Activated T-helper 17 cell treated with anti-CD3 and anti-CD28 coated beads, Interleukin-2, amount 50 U/mL, for 72 hours (primary cell): ENCODE results near the gene BICD2. TPM values are rescaled to one million over a fixed set of nuclear protein-coding genes. Genes with fewer than 3 reads are reported as not detected.

Source experiments
- ATAC-seq: fragments of 150-1000 bp; cut with Tn5 transposase; replicated peaks from 2 replicates; pipeline ENCODE4 v1.10.0; 2021; ENCODE audit warnings: mild to moderate bottlenecking, moderate library complexity
- H3K27ac Mint-ChIP-seq: one replicate; pipeline ENCODE4 v1.8.0; 2022; ENCODE audit warnings: mixed read lengths
- H3K27me3 Mint-ChIP-seq: one replicate; pipeline ENCODE4 v1.8.0; 2022; ENCODE audit warnings: mixed read lengths
- H3K36me3 Mint-ChIP-seq: one replicate; pipeline ENCODE4 v1.8.0; 2022; ENCODE audit warnings: low read depth, mild to moderate bottlenecking, mixed read lengths
- H3K4me1 Mint-ChIP-seq: one replicate; pipeline ENCODE4 v1.8.0; 2022; ENCODE audit warnings: mixed read lengths
- H3K4me3 Mint-ChIP-seq: one replicate; pipeline ENCODE4 v1.8.0; 2022; ENCODE audit warnings: mild to moderate bottlenecking, mixed read lengths
- H3K9me3 Mint-ChIP-seq: one replicate; pipeline ENCODE4 v1.8.0; 2022; ENCODE audit warnings: mixed read lengths
- total RNA-seq, 2 donors: library from RNA; stranded (reverse); gene quantifications; one replicate each; pipeline ENCODE4 v1.2.3, GENCODE V29; 2022

The BICD2 gene
- total RNA-seq, 2 donors from 2014 or later = 14.2 to 24.9 TPM

GRCh38 chr9:92720807-92721535, 43.7 kb downstream of the BICD2 start:
- Mint-ChIP-seq H3K4me1 (peaks cover 5% of the 10 kb centered on the region), H3K36me3 (peaks cover 57% of the 10 kb centered on the region), H3K9me3 (no peaks in the 10 kb centered on the region), H3K27me3 (no peaks in the 10 kb centered on the region), H3K4me3 (no peak overlapping the region), H3K27ac (no peak overlapping the region)
- no peak for ATAC-seq

- H3K27me3 Mint-ChIP-seq = no peaks in the 10 kb centered on the region
- H3K36me3 Mint-ChIP-seq = peaks cover 62% of the 10 kb centered on the region
- H3K27ac Mint-ChIP-seq = no peak overlapping the region
- ATAC-seq = no peak
- peaks cover 5% of the 10 kb centered on the region for H3K4me1 Mint-ChIP-seq
- H3K9me3 Mint-ChIP-seq = no peaks in the 10 kb centered on the region
- no peak overlapping the region for H3K4me3 Mint-ChIP-seq
These were observed 44.3 kb downstream of the BICD2 start for GRCh38 chr9:92720209-92720765.

- peaks cover 5% of the 10 kb centered on the region for H3K4me1 Mint-ChIP-seq
- no peaks in the 10 kb centered on the region for H3K27me3 Mint-ChIP-seq
- no peak overlapping the region for H3K4me3 Mint-ChIP-seq
- ATAC-seq = no peak
- H3K36me3 Mint-ChIP-seq = peaks cover 73% of the 10 kb centered on the region
- no peaks in the 10 kb centered on the region for H3K9me3 Mint-ChIP-seq
- no peak overlapping the region for H3K27ac Mint-ChIP-seq
These were observed 45.5 kb downstream of the BICD2 start for GRCh38 chr9:92719028-92719647.

- H3K27me3 Mint-ChIP-seq = no peaks in the 10 kb centered on the region
- H3K4me1 Mint-ChIP-seq = peaks cover 5% of the 10 kb centered on the region
- no peak overlapping the region for H3K4me3 Mint-ChIP-seq
- ATAC-seq = no peak
- no peak overlapping the region for H3K27ac Mint-ChIP-seq
- no peaks in the 10 kb centered on the region for H3K9me3 Mint-ChIP-seq
- H3K36me3 Mint-ChIP-seq = peaks cover 78% of the 10 kb centered on the region
These were observed 46.3 kb downstream of the BICD2 start for GRCh38 chr9:92718086-92719001.

- Mint-ChIP-seq H3K27me3 (no peaks in the 10 kb centered on the region), H3K27ac (no peak overlapping the region), H3K36me3 (peaks cover 83% of the 10 kb centered on the region), H3K4me3 (no peak overlapping the region), H3K4me1 (peaks cover 11% of the 10 kb centered on the region), H3K9me3 (no peaks in the 10 kb centered on the region)
- no peak for ATAC-seq
These were observed 47.2 kb downstream of the BICD2 start for GRCh38 chr9:92717201-92718085.

- peak overlapping the region; percentile 43 for H3K27ac Mint-ChIP-seq
- no peak overlapping the region for H3K4me3 Mint-ChIP-seq
- no peaks in the 10 kb centered on the region for H3K9me3 Mint-ChIP-seq
- peak; percentile 58 for ATAC-seq
- H3K4me1 Mint-ChIP-seq = peaks cover 19% of the 10 kb centered on the region
- H3K36me3 Mint-ChIP-seq = peaks cover 83% of the 10 kb centered on the region
- H3K27me3 Mint-ChIP-seq = no peaks in the 10 kb centered on the region
These were observed 48.1 kb downstream of the BICD2 start for GRCh38 chr9:92716557-92716956.

- Mint-ChIP-seq H3K9me3 (no peaks in the 10 kb centered on the region), H3K36me3 (peaks cover 83% of the 10 kb centered on the region), H3K27ac (no peak overlapping the region), H3K27me3 (no peaks in the 10 kb centered on the region), H3K4me1 (peaks cover 23% of the 10 kb centered on the region), H3K4me3 (no peak overlapping the region)
- no peak for ATAC-seq
These were observed 49.0 kb downstream of the BICD2 start for GRCh38 chr9:92715488-92716231.

- Mint-ChIP-seq H3K4me1 (peaks cover 20% of the 10 kb centered on the region), H3K9me3 (no peaks in the 10 kb centered on the region), H3K27ac (no peak overlapping the region), H3K27me3 (no peaks in the 10 kb centered on the region), H3K36me3 (peaks cover 79% of the 10 kb centered on the region), H3K4me3 (no peak overlapping the region)
- ATAC-seq = no peak
These were observed 49.7 kb downstream of the BICD2 start for GRCh38 chr9:92714787-92715487.

GRCh38 chr9:92714016-92714415, 50.6 kb downstream of the BICD2 start:
- peaks cover 69% of the 10 kb centered on the region for H3K36me3 Mint-ChIP-seq

GRCh38 chr9:92713528-92713927, 51.1 kb downstream of the BICD2 start:
- peak overlapping the region; percentile 91 for H3K27ac Mint-ChIP-seq

More at GRCh38 chr9:92714016-92714415, 50.6 kb downstream of the BICD2 start:
- H3K4me3 Mint-ChIP-seq = no peak overlapping the region
- H3K9me3 Mint-ChIP-seq = no peaks in the 10 kb centered on the region
- peak overlapping the region; percentile 91 for H3K27ac Mint-ChIP-seq
- H3K27me3 Mint-ChIP-seq = no peaks in the 10 kb centered on the region
- ATAC-seq = no peak
- H3K4me1 Mint-ChIP-seq = peaks cover 20% of the 10 kb centered on the region

GRCh38 chr9:92712767-92713166, 51.9 kb downstream of the BICD2 start:
- peaks cover 61% of the 10 kb centered on the region for H3K36me3 Mint-ChIP-seq
- peak overlapping the region; percentile 91 for H3K27ac Mint-ChIP-seq
- ATAC-seq = no peak
- H3K27me3 Mint-ChIP-seq = no peaks in the 10 kb centered on the region
- H3K9me3 Mint-ChIP-seq = no peaks in the 10 kb centered on the region
- peak overlapping the region; percentile 72 for H3K4me3 Mint-ChIP-seq
- peaks cover 20% of the 10 kb centered on the region for H3K4me1 Mint-ChIP-seq

More at GRCh38 chr9:92713528-92713927, 51.1 kb downstream of the BICD2 start:
- Mint-ChIP-seq H3K4me3 (no peak overlapping the region), H3K4me1 (peaks cover 20% of the 10 kb centered on the region), H3K9me3 (no peaks in the 10 kb centered on the region), H3K36me3 (peaks cover 66% of the 10 kb centered on the region), H3K27me3 (no peaks in the 10 kb centered on the region)
- no peak for ATAC-seq

GRCh38 chr9:92711844-92712243, 52.8 kb downstream of the BICD2 start:
- Mint-ChIP-seq H3K9me3 (no peaks in the 10 kb centered on the region), H3K27ac (peak overlapping the region; percentile 91), H3K4me1 (peaks cover 20% of the 10 kb centered on the region), H3K27me3 (no peaks in the 10 kb centered on the region), H3K36me3 (peaks cover 61% of the 10 kb centered on the region), H3K4me3 (peak overlapping the region; percentile 72)
- peak; percentile 85 for ATAC-seq
